Tibial nerve (tissue), 3 donors: ENCODE data around the gene ANKRD44.

Experiments used
- EP300 ChIP-seq, 2 donors: sonication (generic); formaldehyde crosslinking; IDR thresholded peaks; one replicate each; pipeline ENCODE4 v1.6.1; 2017; ENCODE audit warnings: antibody characterized with exemption in 2 of 2, mild to moderate bottlenecking in 1 of 2
- POLR2A ChIP-seq, 2 donors: fragments of 450-650 bp; IDR thresholded peaks; one replicate each; pipeline ENCODE4 v1.6.1; 2017; ENCODE audit warnings: antibody characterized with exemption in 2 of 2, mild to moderate bottlenecking in 2 of 2, moderate library complexity in 2 of 2

DNA sequence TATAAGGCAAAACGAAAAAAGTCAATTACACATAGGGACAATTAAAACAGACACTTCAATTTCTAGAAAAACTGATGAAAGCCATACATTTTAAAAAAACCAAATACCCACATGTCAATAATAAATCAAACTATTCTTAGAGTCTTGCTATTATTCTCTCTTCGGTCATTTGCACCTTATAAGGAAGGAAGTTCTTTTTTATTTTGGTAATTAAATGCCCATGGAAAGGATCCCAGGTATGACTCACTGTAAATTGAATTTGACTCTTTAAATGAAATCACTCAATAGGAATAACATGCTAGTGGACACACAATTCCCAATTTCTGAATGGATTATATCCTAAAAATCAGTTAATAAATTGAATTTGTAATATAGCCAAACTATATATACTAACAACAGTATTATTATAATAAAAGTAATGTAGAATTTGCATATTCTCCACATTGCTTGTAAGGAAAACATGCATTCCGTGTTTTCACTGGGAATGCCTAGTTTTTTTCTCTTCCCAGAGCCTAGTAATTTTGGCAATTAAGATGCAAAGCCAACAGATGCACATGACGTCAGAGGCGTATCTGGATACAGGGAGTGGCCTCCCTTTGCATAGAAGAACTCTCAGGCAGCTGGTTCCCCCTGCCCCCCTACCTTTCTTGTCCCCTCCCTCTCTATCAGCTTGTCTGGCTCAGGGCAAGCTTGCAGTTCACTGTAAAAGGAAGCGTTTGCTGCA lies 230.6 kb downstream of the ANKRD44 start:
- TF ChIP-seq POLR2A (IDR thresholded peaks at IDR 0.05) (no peak), EP300 (IDR thresholded peaks at IDR 0.05) (no peak)
